HG02678 (cell line): ENCODE measurements around the gene TBC1D17.
A peak's percentile ranks its signal among the peaks of the same experiment; 100 is the strongest.

Experiments used
- ATAC-seq: cut with Tn5 transposase; IDR thresholded peaks from one replicate; pipeline ENCODE4 v1.9.1; 2021; ENCODE audit warnings: mild to moderate bottlenecking, moderate library complexity; ENCODE audit not compliant: unreplicated experiment

Gene TBC1D17

GRCh38 chr19:49875177-49875576 lies 2.3 kb upstream of the TBC1D17 start:
- no peak for ATAC-seq

- ATAC-seq, result no peak
Observed at GRCh38 chr19:49875857-49876421, 1.6 kb upstream of the TBC1D17 start.

GRCh38 chr19:49876422-49877019 lies 981 bp upstream of the TBC1D17 start:
- peak; percentile 52 for ATAC-seq

GRCh38 chr19:49877879-49878743 lies 609 bp downstream of the TBC1D17 start:
- ATAC-seq, result peak; percentile 42

- ATAC-seq, result no peak
Observed at GRCh38 chr19:49878744-49879070, 1.2 kb downstream of the TBC1D17 start.

- no peak for ATAC-seq
Observed at GRCh38 chr19:49879243-49879963, 1.9 kb downstream of the TBC1D17 start.

GRCh38 chr19:49880162-49880869 lies 2.8 kb downstream of the TBC1D17 start:
- no peak for ATAC-seq

- ATAC-seq, result no peak
Observed at GRCh38 chr19:49881186-49881585, 3.7 kb downstream of the TBC1D17 start.

- no peak for ATAC-seq
Observed at GRCh38 chr19:49881672-49882394, 4.3 kb downstream of the TBC1D17 start.

- no peak for ATAC-seq
Observed at GRCh38 chr19:49882643-49883042, 5.1 kb downstream of the TBC1D17 start.

- ATAC-seq, result no peak
Observed at GRCh38 chr19:49883094-49883493, 5.6 kb downstream of the TBC1D17 start.

- no peak for ATAC-seq
Observed at GRCh38 chr19:49884109-49884508, 6.6 kb downstream of the TBC1D17 start.

GRCh38 chr19:49884760-49885159 lies 7.3 kb downstream of the TBC1D17 start:
- ATAC-seq, result no peak

GRCh38 chr19:49887037-49887664 lies 9.6 kb downstream of the TBC1D17 start:
- no peak for ATAC-seq

- ATAC-seq, result no peak
Observed at GRCh38 chr19:49887665-49888509, 10.4 kb downstream of the TBC1D17 start.

- ATAC-seq, result no peak
Observed at GRCh38 chr19:49888510-49888824, 11.0 kb downstream of the TBC1D17 start.

GRCh38 chr19:49889038-49889686 lies 11.7 kb downstream of the TBC1D17 start:
- no peak for ATAC-seq

- ATAC-seq, result no peak
Observed at GRCh38 chr19:49889687-49890348, 12.3 kb downstream of the TBC1D17 start.
